Fibroblast of pulmonary artery (primary cell): ENCODE results near the gene GP9.

ENCODE experiments used
- DNase-seq: peaks from one replicate; pipeline ENCODE4 v3.0.0-alpha.2; 2010; ENCODE audit warnings: low read depth
- H3K4me3 ChIP-seq: replicated peaks from 2 replicates; pipeline ENCODE4 v1.5.1; 2011; ENCODE audit warnings: low read depth, mild to moderate bottlenecking, control low read depth, low read length, moderate library complexity
- CTCF ChIP-seq: IDR thresholded peaks from 2 replicates; pipeline ENCODE4 v1.5.1; 2011; ENCODE audit warnings: mild to moderate bottlenecking, control low read depth, low read length, inconsistent platforms; ENCODE audit errors: missing control alignments

GP9 gene

GRCh38 chr3:129034642-129035041 is 25.9 kb upstream of the GP9 start:
- DNase-seq, result no peak
- no peak overlapping the region for H3K4me3 ChIP-seq
- TF ChIP-seq CTCF, result no peak

GRCh38 chr3:129035360-129036221 is 25.0 kb upstream of the GP9 start:
- no peak overlapping the region for H3K4me3 ChIP-seq
- TF ChIP-seq CTCF, result no peak
- no peak for DNase-seq

- DNase-seq, result no peak
- H3K4me3 ChIP-seq, result no peak overlapping the region
- no peak for TF ChIP-seq CTCF
Observed at GRCh38 chr3:129036222-129037092, 24.1 kb upstream of the GP9 start.

DNA sequence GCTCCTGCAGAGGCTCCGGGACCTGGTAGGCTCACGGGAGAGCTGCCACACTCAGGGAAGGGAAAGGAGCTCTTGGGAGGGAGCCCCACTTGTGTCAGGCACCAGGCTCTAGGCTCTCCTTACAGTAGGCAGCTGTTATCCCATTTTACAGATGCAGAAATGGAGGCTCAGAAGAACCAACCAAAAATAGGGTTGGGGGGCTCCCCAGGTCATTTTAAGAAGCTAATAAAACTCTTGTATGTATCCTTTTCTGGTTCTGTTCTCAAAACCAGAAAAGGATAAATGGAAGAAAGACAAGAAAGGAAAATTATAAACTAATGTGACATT is 23.5 kb upstream of the GP9 start:
- TF ChIP-seq CTCF, result no peak

GRCh38 chr3:129038121-129038855 is 22.3 kb upstream of the GP9 start:
- TF ChIP-seq CTCF, result no peak
- H3K4me3 ChIP-seq, result no peak overlapping the region
- no peak for DNase-seq

More for the DNA sequence above, 23.5 kb upstream of the GP9 start:
- no peak overlapping the region for H3K4me3 ChIP-seq
- DNase-seq, result no peak

DNA sequence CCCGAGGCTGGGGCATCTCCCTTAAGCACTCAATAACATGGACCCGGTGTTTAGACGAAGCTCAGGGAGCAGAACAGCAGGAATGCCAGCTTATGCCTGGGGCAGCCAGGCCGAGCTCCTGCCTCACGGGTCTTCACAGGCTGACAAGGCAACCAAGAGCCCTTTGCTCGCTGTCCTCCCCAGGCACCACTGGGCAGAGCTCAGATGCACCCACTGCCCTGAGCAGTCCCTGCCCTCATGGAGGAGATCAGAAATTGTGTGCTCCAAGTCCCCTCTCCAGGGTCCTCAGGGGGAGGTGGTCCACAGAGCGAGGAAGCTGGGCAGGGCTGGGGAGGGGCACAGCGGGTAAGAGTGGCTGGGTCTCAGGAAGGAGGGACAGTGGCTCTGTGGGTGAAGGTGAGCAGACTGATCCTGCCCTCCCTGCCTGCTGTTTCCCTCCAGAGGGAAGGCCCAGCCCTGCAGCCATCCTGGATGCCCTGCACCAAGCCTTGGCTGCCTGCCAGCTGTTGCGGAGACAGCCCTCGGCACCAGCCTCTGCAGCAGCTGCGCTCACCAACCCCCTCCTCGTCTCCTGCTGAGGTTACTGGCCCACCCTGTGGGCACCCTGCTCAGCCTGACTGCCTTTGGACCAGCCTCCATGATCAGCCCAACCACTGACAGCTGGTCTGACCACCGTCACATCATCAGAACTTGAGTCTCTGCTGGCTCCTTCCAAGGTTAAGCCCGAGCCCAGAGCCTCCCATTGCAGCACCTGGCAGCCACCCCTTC is 21.1 kb upstream of the GP9 start:
- TF ChIP-seq CTCF, result no peak
- DNase-seq, result no peak
- H3K4me3 ChIP-seq, result no peak overlapping the region
